HG03095 (cell line): ENCODE data around the gene SPATA45.
"Not testable (repeated sequence)": the region's sequence is repeated elsewhere in the genome, so short reads cannot be mapped to it uniquely, and the experiment has no call there.

Experiments
- ATAC-seq: cut with Tn5 transposase; IDR thresholded peaks from one replicate; pipeline ENCODE4 v1.9.1; 2021; ENCODE audit warnings: moderate library complexity; ENCODE audit not compliant: unreplicated experiment

SPATA45 gene

GRCh38 chr1:212847549-212847948, at the start of gene SPATA45:
SPATA45 (minus strand) TSS chr1:212847649; CDS start chr1:212836149, 11,500 bp downstream.
- no peak for ATAC-seq

GRCh38 chr1:212892108-212892507, 44.7 kb upstream of the SPATA45 start:
- no peak for ATAC-seq

- no peak for ATAC-seq
Observed at GRCh38 chr1:212884592-212884991, 37.1 kb upstream of the SPATA45 start.

GRCh38 chr1:212879947-212880690, 32.7 kb upstream of the SPATA45 start:
- no peak for ATAC-seq

GRCh38 chr1:212878418-212878817, 31.0 kb upstream of the SPATA45 start:
- no peak for ATAC-seq

GRCh38 chr1:212873518-212873917, 26.1 kb upstream of the SPATA45 start:
- peak; percentile 90 for ATAC-seq

- ATAC-seq: no peak
Observed at GRCh38 chr1:212871976-212872375, 24.5 kb upstream of the SPATA45 start.

GRCh38 chr1:212867192-212867591, 19.7 kb upstream of the SPATA45 start:
- ATAC-seq: no peak

- no peak for ATAC-seq
Observed at GRCh38 chr1:212864201-212864600, 16.8 kb upstream of the SPATA45 start.

- ATAC-seq: not testable (repeated sequence)
Observed at GRCh38 chr1:212863345-212863744, 15.9 kb upstream of the SPATA45 start.

GRCh38 chr1:212862111-212862690, 14.8 kb upstream of the SPATA45 start:
- ATAC-seq: no peak

- no peak for ATAC-seq
Observed at GRCh38 chr1:212860713-212861581, 13.5 kb upstream of the SPATA45 start.

GRCh38 chr1:212858461-212859265, 11.2 kb upstream of the SPATA45 start:
- ATAC-seq: peak; percentile 13

GRCh38 chr1:212857992-212858460, 10.6 kb upstream of the SPATA45 start, which contains the start of gene FLVCR1:
FLVCR1 (plus strand) TSS chr1:212858275; CDS start chr1:212858453, 178 bp downstream.
- ATAC-seq: peak; percentile 95

- no peak for ATAC-seq
Observed at GRCh38 chr1:212856755-212857154, 9.3 kb upstream of the SPATA45 start.

GRCh38 chr1:212853658-212854057, 6.2 kb upstream of the SPATA45 start:
- ATAC-seq: no peak

- ATAC-seq: no peak
Observed at GRCh38 chr1:212852105-212852688, 4.7 kb upstream of the SPATA45 start.

- not testable (repeated sequence) for ATAC-seq
Observed at GRCh38 chr1:212844521-212844920, 2.9 kb downstream of the SPATA45 start.

GRCh38 chr1:212838145-212838544, 9.3 kb downstream of the SPATA45 start:
- no peak for ATAC-seq
